Upper lobe of left lung (tissue), 4 donors: ENCODE measurements around the gene CLGN.

Experiments used
- EP300 ChIP-seq, 4 donors: sonication (generic); formaldehyde crosslinking; IDR thresholded peaks; one replicate each; pipeline ENCODE4 v1.5.1; 2017; ENCODE audit warnings: antibody characterized with exemption in 4 of 4, control low read depth in 2 of 4
- POLR2A ChIP-seq, 4 donors: fragments of 450-650 bp; IDR thresholded peaks; one replicate each; pipeline ENCODE4 v1.5.1; 2016 to 2017; ENCODE audit warnings: antibody characterized with exemption in 4 of 4, mild to moderate bottlenecking in 2 of 4
- POLR2AphosphoS5 ChIP-seq, 2 donors: sonication (generic); formaldehyde crosslinking; IDR thresholded peaks; one replicate each; pipeline ENCODE4 v1.5.1; 2017; ENCODE audit warnings: antibody characterized with exemption in 2 of 2
- TF ChIP-seq, protein P1 (sequence below), 6 experiments: fragments of 450-650 bp in 4 of 6; fragments of 200-600 bp in 2 of 6; sonication (generic) in 2 of 6; IDR thresholded peaks; one replicate each; pipeline ENCODE4 v1.5.1; 2016 to 2019; ENCODE audit warnings: antibody characterized with exemption in 6 of 6

DNA sequence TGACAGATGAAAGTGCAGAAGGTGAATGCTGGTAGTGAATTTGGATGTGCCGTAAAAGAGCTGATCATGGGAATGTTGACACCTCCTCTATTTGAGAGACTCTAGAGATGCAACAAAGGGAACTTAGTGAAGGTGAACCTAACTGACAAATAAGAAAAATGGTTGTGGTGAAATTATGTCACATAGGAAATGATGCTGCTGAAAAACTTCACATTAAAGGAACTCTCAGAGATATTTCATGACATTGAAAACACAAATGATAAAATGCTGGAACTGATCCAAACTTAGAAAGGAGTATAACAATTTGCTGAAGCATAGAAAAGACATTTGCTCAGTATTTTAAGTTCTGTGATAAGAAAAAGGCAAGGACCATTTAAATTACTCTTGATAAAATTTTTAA, 38.7 kb upstream of the CLGN start:
- TF ChIP-seq, protein P1, sequence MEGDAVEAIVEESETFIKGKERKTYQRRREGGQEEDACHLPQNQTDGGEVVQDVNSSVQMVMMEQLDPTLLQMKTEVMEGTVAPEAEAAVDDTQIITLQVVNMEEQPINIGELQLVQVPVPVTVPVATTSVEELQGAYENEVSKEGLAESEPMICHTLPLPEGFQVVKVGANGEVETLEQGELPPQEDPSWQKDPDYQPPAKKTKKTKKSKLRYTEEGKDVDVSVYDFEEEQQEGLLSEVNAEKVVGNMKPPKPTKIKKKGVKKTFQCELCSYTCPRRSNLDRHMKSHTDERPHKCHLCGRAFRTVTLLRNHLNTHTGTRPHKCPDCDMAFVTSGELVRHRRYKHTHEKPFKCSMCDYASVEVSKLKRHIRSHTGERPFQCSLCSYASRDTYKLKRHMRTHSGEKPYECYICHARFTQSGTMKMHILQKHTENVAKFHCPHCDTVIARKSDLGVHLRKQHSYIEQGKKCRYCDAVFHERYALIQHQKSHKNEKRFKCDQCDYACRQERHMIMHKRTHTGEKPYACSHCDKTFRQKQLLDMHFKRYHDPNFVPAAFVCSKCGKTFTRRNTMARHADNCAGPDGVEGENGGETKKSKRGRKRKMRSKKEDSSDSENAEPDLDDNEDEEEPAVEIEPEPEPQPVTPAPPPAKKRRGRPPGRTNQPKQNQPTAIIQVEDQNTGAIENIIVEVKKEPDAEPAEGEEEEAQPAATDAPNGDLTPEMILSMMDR (IDR thresholded peaks at IDR 0.05): no peak
- TF ChIP-seq POLR2A (IDR thresholded peaks at IDR 0.05) (no peak), EP300 (IDR thresholded peaks at IDR 0.05) (no peak), POLR2AphosphoS5 (IDR thresholded peaks at IDR 0.05) (no peak)
